HEK293 (cell line): Measurements from ENCODE around the gene GTSE1.

ENCODE experiments used
- CTCF ChIA-PET: fragments of 350-600 bp; formaldehyde crosslinking; extraction: SDS; loops from one replicate; lab custom pipeline; 2021; ENCODE audit warnings: antibody characterized with exemption; lab: Yijun Ruan, JAX
- POLR2A ChIA-PET: fragments of 300-600 bp; formaldehyde crosslinking; extraction: SDS; loops from one replicate; lab custom pipeline; 2020; ENCODE audit warnings: antibody characterized with exemption, inconsistent platforms; lab: Yijun Ruan, JAX
- H3K27ac ChIP-seq: fragments of 200-500 bp; sonication (Bioruptor generic); 2 replicates; pipeline ENCODE4 v1.5.1; 2014; ENCODE audit warnings: low read depth, low read length, control low read depth, inconsistent platforms; ENCODE audit errors: extremely low read depth
- H3K36me3 ChIP-seq, 2 experiments: fragments of 200-500 bp in 1 of 2; sonication (Bioruptor generic) in 1 of 2; 1 replicate in 1 of 2; 2 replicates in 1 of 2; pipeline ENCODE4 v1.5.1; 2014 to 2017; ENCODE audit warnings: inconsistent platforms in 2 of 2, low read length in 2 of 2; ENCODE audit not compliant: control insufficient read depth in 2 of 2, insufficient read depth in 1 of 2
- H3K4me1 ChIP-seq: fragments of 200-500 bp; sonication (Bioruptor generic); 2 replicates; pipeline ENCODE4 v1.5.1; 2014; ENCODE audit warnings: mild to moderate bottlenecking, low read length, inconsistent platforms; ENCODE audit not compliant: control insufficient read depth, insufficient read depth
- H3K4me3 ChIP-seq: 2 replicates; pipeline ENCODE4 v1.5.1; 2011; ENCODE audit warnings: low read depth, mild to moderate bottlenecking, control low read depth, low read length, moderate library complexity
- H3K9me3 ChIP-seq: fragments of 200-500 bp; sonication (Bioruptor generic); 2 replicates; pipeline ENCODE4 v1.5.1; 2014; ENCODE audit warnings: low read depth, low read length, inconsistent platforms; ENCODE audit not compliant: control insufficient read depth, insufficient read depth
- GLIS1 ChIP-seq: fragments of 450-650 bp; formaldehyde crosslinking; IDR thresholded peaks from 2 replicates; pipeline ENCODE4 v1.5.1; 2016; ENCODE audit warnings: missing biosample characterization, missing genetic modification characterization
- HOXA7 ChIP-seq: sonication (generic); formaldehyde crosslinking; IDR thresholded peaks from 2 replicates; pipeline ENCODE4 v1.8.1; 2022; ENCODE audit warnings: missing genetic modification reagents, borderline replicate concordance
- KLF16 ChIP-seq: fragments of 450-650 bp; formaldehyde crosslinking; IDR thresholded peaks from 2 replicates; pipeline ENCODE4 v1.5.1; 2017; ENCODE audit warnings: missing biosample characterization, missing genetic modification characterization
- MYNN ChIP-seq: fragments of 450-650 bp; formaldehyde crosslinking; IDR thresholded peaks from 2 replicates; pipeline ENCODE4 v1.5.1; 2016; ENCODE audit warnings: missing biosample characterization, missing genetic modification characterization, borderline replicate concordance
- PRDM10 ChIP-seq: fragments of 450-650 bp; formaldehyde crosslinking; IDR thresholded peaks from 2 replicates; pipeline ENCODE4 v1.5.1; 2016; ENCODE audit warnings: missing biosample characterization, missing genetic modification characterization
- REST ChIP-seq: fragments of 450-650 bp; formaldehyde crosslinking; IDR thresholded peaks from 2 replicates; pipeline ENCODE4 v1.5.1; 2016; ENCODE audit warnings: missing biosample characterization, missing genetic modification characterization
- SETDB1 ChIP-seq: IDR thresholded peaks from one replicate; pipeline ENCODE4 v1.6.1; 2017; ENCODE audit warnings: mild to moderate bottlenecking, low read length, moderate library complexity, mixed read lengths; ENCODE audit not compliant: insufficient read length
- SP2 ChIP-seq: fragments of 450-650 bp; formaldehyde crosslinking; IDR thresholded peaks from 2 replicates; pipeline ENCODE4 v1.5.1; 2016; ENCODE audit warnings: missing biosample characterization, missing genetic modification characterization
- YY2 ChIP-seq: fragments of 450-650 bp; formaldehyde crosslinking; IDR thresholded peaks from 2 replicates; pipeline ENCODE4 v1.5.1; 2016; ENCODE audit warnings: missing biosample characterization, missing genetic modification characterization
- ZBTB1 ChIP-seq: fragments of 450-650 bp; formaldehyde crosslinking; IDR thresholded peaks from 2 replicates; pipeline ENCODE4 v1.5.1; 2016; ENCODE audit warnings: missing biosample characterization, missing genetic modification characterization
- ZFP37 ChIP-seq: fragments of 450-650 bp; formaldehyde crosslinking; IDR thresholded peaks from 2 replicates; pipeline ENCODE4 v1.5.1; 2016; ENCODE audit warnings: missing biosample characterization, missing genetic modification characterization
- ZIC2 ChIP-seq: fragments of 450-650 bp; formaldehyde crosslinking; IDR thresholded peaks from 2 replicates; pipeline ENCODE4 v1.5.1; 2016; ENCODE audit warnings: missing biosample characterization, missing genetic modification characterization
- ZNF148 ChIP-seq: fragments of 450-650 bp; formaldehyde crosslinking; IDR thresholded peaks from 2 replicates; pipeline ENCODE4 v1.5.0; 2017; ENCODE audit warnings: missing biosample characterization, missing genetic modification characterization, borderline replicate concordance
- ZNF26 ChIP-seq: fragments of 450-650 bp; formaldehyde crosslinking; IDR thresholded peaks from 2 replicates; pipeline ENCODE4 v1.5.1; 2016; ENCODE audit warnings: missing biosample characterization, missing genetic modification characterization
- ZNF266 ChIP-seq: fragments of 450-650 bp; formaldehyde crosslinking; IDR thresholded peaks from 2 replicates; pipeline ENCODE4 v1.5.1; 2016; ENCODE audit warnings: missing biosample characterization, missing genetic modification characterization, low read depth
- ZNF416 ChIP-seq: fragments of 450-650 bp; formaldehyde crosslinking; IDR thresholded peaks from 2 replicates; pipeline ENCODE4 v1.5.1; 2016; ENCODE audit warnings: missing biosample characterization, missing genetic modification characterization
- ZNF433 ChIP-seq: fragments of 450-650 bp; formaldehyde crosslinking; IDR thresholded peaks from 2 replicates; pipeline ENCODE4 v1.5.1; 2016; ENCODE audit warnings: missing biosample characterization, missing genetic modification characterization, low read depth
- ZNF521 ChIP-seq: fragments of 450-650 bp; formaldehyde crosslinking; IDR thresholded peaks from 2 replicates; pipeline ENCODE4 v1.5.1; 2017; ENCODE audit warnings: missing biosample characterization, mild to moderate bottlenecking, missing genetic modification characterization
- ZNF529 ChIP-seq: fragments of 450-650 bp; formaldehyde crosslinking; IDR thresholded peaks from 2 replicates; pipeline ENCODE4 v1.5.1; 2017; ENCODE audit warnings: missing genetic modification characterization, missing biosample characterization; ENCODE audit not compliant: insufficient replicate concordance
- ZNF560 ChIP-seq: fragments of 450-650 bp; formaldehyde crosslinking; IDR thresholded peaks from 2 replicates; pipeline ENCODE4 v1.5.1; 2017; ENCODE audit warnings: missing biosample characterization, missing genetic modification characterization, borderline replicate concordance
- ZNF623 ChIP-seq: fragments of 450-650 bp; formaldehyde crosslinking; IDR thresholded peaks from 2 replicates; pipeline ENCODE4 v1.5.1; 2016; ENCODE audit warnings: missing biosample characterization, missing genetic modification characterization
- ZNF677 ChIP-seq: fragments of 450-650 bp; IDR thresholded peaks from 2 replicates; pipeline ENCODE4 v1.5.0; 2018; ENCODE audit warnings: missing biosample characterization, mild to moderate bottlenecking, missing genetic modification characterization, moderate library complexity
- ZNF701 ChIP-seq: fragments of 450-650 bp; formaldehyde crosslinking; IDR thresholded peaks from 2 replicates; pipeline ENCODE4 v1.5.1; 2016; ENCODE audit warnings: missing biosample characterization, missing genetic modification characterization
- ZNF777 ChIP-seq: fragments of 450-650 bp; formaldehyde crosslinking; IDR thresholded peaks from 2 replicates; pipeline ENCODE4 v1.5.1; 2017; ENCODE audit warnings: missing biosample characterization, missing genetic modification characterization, borderline replicate concordance
- ZNF791 ChIP-seq: fragments of 450-650 bp; formaldehyde crosslinking; IDR thresholded peaks from 2 replicates; pipeline ENCODE4 v1.5.1; 2016; ENCODE audit warnings: missing biosample characterization, missing genetic modification characterization
- ZSCAN23 ChIP-seq: fragments of 450-650 bp; formaldehyde crosslinking; IDR thresholded peaks from 2 replicates; pipeline ENCODE4 v1.5.1; 2016; ENCODE audit warnings: missing biosample characterization, missing genetic modification characterization

Gene GTSE1

GRCh38 chr22:46360891-46361290, 64.2 kb downstream of the GTSE1 start:
- Histone ChIP-seq H3K4me3 (no peak overlapping the region), H3K4me1 (no peaks in the 10 kb centered on the region), H3K9me3 (no peaks in the 10 kb centered on the region), H3K36me3 (peaks cover 0 to 82% of the 10 kb centered on the region in 2 experiments; a peak in 2 of 3 replicates), H3K27ac (no peak overlapping the region)
- POLR2A ChIA-PET = no interaction called here
- TF ChIP-seq ZBTB1 (tag by site-specific recombination) (no peak), ZNF701 (no peak), KLF16 (tag by site-specific recombination) (no peak), SP2 (tag by site-specific recombination) (no peak), ZSCAN23 (tag by site-specific recombination) (no peak), ZNF266 (tag by site-specific recombination) (no peak), ZNF433 (tag by site-specific recombination) (no peak), ZFP37 (tag by site-specific recombination) (no peak), YY2 (no peak), ZNF26 (tag by site-specific recombination) (no peak), ZNF416 (tag by site-specific recombination) (no peak), ZNF529 (tag by site-specific recombination) (no peak)
- CTCF ChIA-PET = interaction anchor here (0.6 to 1.4 kb wide), 2 partner anchors 13 to 181 kb away, joined by 4 read pairs; no protein-coding TSS in a partner anchor

- CTCF ChIA-PET = interaction anchor here (1.4 kb wide), 1 partner anchor 180 kb away, joined by 4 read pairs; no protein-coding TSS in a partner anchor
- no peak overlapping the region for H3K27ac ChIP-seq
- no peaks in the 10 kb centered on the region for H3K9me3 ChIP-seq
- TF ChIP-seq ZNF560 (tag by site-specific recombination) (no peak), ZNF777 (tag by site-specific recombination) (no peak), HOXA7 (CRISPR knock-in tag) (no peak), ZNF677 (tag by site-specific recombination) (no peak), ZIC2 (no peak), PRDM10 (tag by site-specific recombination) (no peak), ZNF521 (no peak), ZNF148 (tag by site-specific recombination) (no peak), ZNF623 (tag by site-specific recombination) (no peak), REST (tag by site-specific recombination) (no peak), SP2 (tag by site-specific recombination) (no peak), GLIS1 (tag by site-specific recombination) (no peak), MYNN (tag by site-specific recombination) (no peak), ZBTB1 (tag by site-specific recombination) (no peak), SETDB1 (no peak), ZNF791 (no peak)
Observed at GRCh38 chr22:46361826-46362202, 65.1 kb downstream of the GTSE1 start.

More at GRCh38 chr22:46361826-46362202, 65.1 kb downstream of the GTSE1 start:
- POLR2A ChIA-PET = no interaction called here
- Histone ChIP-seq H3K4me3 (no peak overlapping the region), H3K4me1 (no peaks in the 10 kb centered on the region), H3K36me3 (peaks cover 0 to 78% of the 10 kb centered on the region in 2 experiments; a peak in 2 of 3 replicates)
